Panc1 (cell line): ENCODE results near the gene WAPL. TPM values are rescaled to one million over a fixed set of nuclear protein-coding genes. Genes with fewer than 3 reads are reported as not detected.
A peak's percentile ranks its signal among the peaks of the same experiment; 100 is the strongest.

Source experiments
- ATAC-seq: fragments of 200-7000 bp; cut with Tn5 transposase; 2 replicates; pipeline ENCODE4 v1.9.1; 2020; ENCODE audit warnings: mild to moderate bottlenecking, moderate library complexity
- BruUV-seq: library from RNA; stranded (reverse); fragments of 400-500 nt; replicated peaks from 2 replicates; lab custom pipeline; 2021; lab: Mats Ljungman, UMichigan
- CTCF ChIA-PET: fragments of 300-600 bp; sonication (Branson Sonifier 250); formaldehyde crosslinking; loops from one replicate; lab custom pipeline; 2022; ENCODE audit warnings: antibody characterized with exemption; lab: Charles Lee
- POLR2A ChIA-PET: fragments of 300-600 bp; sonication (Branson Sonifier 250); formaldehyde crosslinking; loops from one replicate; lab custom pipeline; 2022; ENCODE audit warnings: antibody characterized with exemption; lab: Charles Lee
- DNase-seq: peaks from one replicate; pipeline ENCODE4 v3.0.0-alpha.2; 2010; ENCODE audit warnings: low read depth, low spot score
- H3K27ac ChIP-seq: 2 replicates; pipeline ENCODE4 v1.5.1; 2011; ENCODE audit warnings: mild to moderate bottlenecking, low read length, inconsistent platforms
- H3K27me3 ChIP-seq: fragments of 200-500 bp; sonication (Bioruptor generic); 2 replicates; pipeline ENCODE4 v1.6.0; 2014; ENCODE audit warnings: low read length, inconsistent platforms; ENCODE audit not compliant: control insufficient read depth, insufficient read depth
- H3K36me3 ChIP-seq: fragments of 200-500 bp; sonication (Bioruptor generic); 2 replicates; pipeline ENCODE4 v1.5.1; 2014; ENCODE audit warnings: inconsistent platforms, mild to moderate bottlenecking, low read length, moderate library complexity; ENCODE audit not compliant: control insufficient read depth, insufficient read depth
- H3K4me1 ChIP-seq: 2 replicates; pipeline ENCODE4 v1.5.1; 2011; ENCODE audit warnings: inconsistent platforms, mild to moderate bottlenecking, low read length, moderate library complexity; ENCODE audit not compliant: control insufficient read depth, insufficient read depth
- H3K4me3 ChIP-seq, 2 experiments: 2 replicates each; pipeline ENCODE4 v1.5.1; 2011 to 2012; ENCODE audit warnings: low read depth in 2 of 2, low read length in 2 of 2, mild to moderate bottlenecking in 2 of 2, inconsistent platforms in 1 of 2, moderate library complexity in 1 of 2
- H3K9me3 ChIP-seq: fragments of 200-500 bp; sonication (Bioruptor generic); 2 replicates; pipeline ENCODE4 v1.5.1; 2014; ENCODE audit warnings: low read depth, mild to moderate bottlenecking, inconsistent platforms, low read length, moderate library complexity; ENCODE audit not compliant: control insufficient read depth, insufficient read depth
- CTCF ChIP-seq: fragments of 450-650 bp; IDR thresholded peaks from 2 replicates; pipeline ENCODE4 v1.5.1; 2017; ENCODE audit warnings: mild to moderate bottlenecking
- POLR2AphosphoS5 ChIP-seq: IDR thresholded peaks from 2 replicates; pipeline ENCODE4 v1.6.1; 2012; ENCODE audit warnings: mild to moderate bottlenecking, low read depth, low read length, moderate library complexity
- REST ChIP-seq, 2 experiments: IDR thresholded peaks; 2 replicates each; pipeline ENCODE4 v1.6.1; 2011 to 2012; ENCODE audit warnings: low read depth in 2 of 2, control low read depth in 1 of 2, low read length in 1 of 2, mild to moderate bottlenecking in 1 of 2, moderate library complexity in 1 of 2; ENCODE audit not compliant: insufficient read depth in 1 of 2
- SIN3A ChIP-seq: IDR thresholded peaks from 2 replicates; pipeline ENCODE4 v1.6.1; 2012; ENCODE audit warnings: low read depth, mild to moderate bottlenecking, low read length, moderate library complexity, borderline replicate concordance; ENCODE audit not compliant: insufficient read depth
- TCF7L2 ChIP-seq: IDR thresholded peaks from 2 replicates; pipeline ENCODE4 v1.6.1; 2011; ENCODE audit warnings: mild to moderate bottlenecking, low read depth, low read length, inconsistent platforms
- in situ Hi-C: cut with HindIII; loops from 2 replicates; pipeline ENCODE4 v1.10.0; 2016; ENCODE audit warnings: low sequenced_read_pairs, low pct_unique_long_range_greater_than_20kb
- intact Hi-C: fragments of 100-400 bp; cut with micrococcal nuclease; formaldehyde crosslinking; loops from one replicate; pipeline ENCODE4 v1.10.0; 2022; ENCODE audit not compliant: unreplicated experiment
- total RNA-seq: library from RNA; stranded (reverse); gene quantifications from one replicate; pipeline ENCODE4 v1.2.1, GENCODE V29; 2021; ENCODE audit not compliant: unreplicated experiment

The WAPL gene
- total RNA-seq, 1 experiment from 2014 or later, result 56.2 TPM

GRCh38 chr10:86547296-86547695 lies 25.7 kb upstream of the WAPL start:
- in situ Hi-C loops (no loop called here), intact Hi-C loops (no loop called here)
- ChIA-PET POLR2A (no interaction called here), CTCF (no interaction called here)
- Histone ChIP-seq H3K4me1 (no peaks in the 10 kb centered on the region), H3K4me3 (no peak overlapping the region), H3K36me3 (no peaks in the 10 kb centered on the region), H3K27ac (no peak overlapping the region), H3K9me3 (no peaks in the 10 kb centered on the region), H3K27me3 (no peaks in the 10 kb centered on the region)
- TF ChIP-seq SIN3A, result no peak
- no peak for TF ChIP-seq CTCF
- TF ChIP-seq TCF7L2, result no peak
- TF ChIP-seq REST (IDR thresholded peaks at IDR 0.05; ENCODE audit: insufficient read depth in 1 of 2, low read depth in 2 of 2, low read length in 1 of 2), result no peak
- TF ChIP-seq POLR2AphosphoS5, result no peak
- ATAC-seq (no peak), DNase-seq (no peak)
- BruUV-seq, result no TSS peak

DNA sequence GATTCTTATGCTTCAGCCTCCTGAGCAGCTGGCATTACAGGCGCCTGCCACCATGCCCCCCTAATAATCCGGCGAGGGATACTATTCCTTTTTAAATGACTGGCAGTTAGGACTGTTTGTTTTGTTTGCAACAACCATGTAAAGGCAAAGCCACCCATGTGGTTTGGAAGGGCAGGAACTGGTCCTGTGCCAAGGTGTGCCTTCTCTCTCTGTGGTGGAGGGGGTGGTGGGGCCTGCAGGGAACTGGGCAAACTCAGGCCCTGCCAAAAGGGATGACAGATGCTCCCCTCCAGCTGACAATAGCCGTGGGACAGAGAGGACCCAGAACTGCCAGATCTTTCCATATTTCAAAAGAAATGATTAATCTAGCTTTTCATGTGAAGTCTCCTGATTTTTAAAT lies 23.5 kb upstream of the WAPL start:
- H3K36me3 ChIP-seq, result no peaks in the 10 kb centered on the region
- no peaks in the 10 kb centered on the region for H3K4me1 ChIP-seq
- no peak overlapping the region for H3K27ac ChIP-seq
- no TSS peak for BruUV-seq
- no peak overlapping the region for H3K4me3 ChIP-seq
- ChIA-PET CTCF (no interaction called here), POLR2A (no interaction called here)
- intact Hi-C loops, result no loop called here
- DNase-seq (no peak), ATAC-seq (0 out of 2 replicates have a peak, but pooled peaks have one; percentile 36)
- in situ Hi-C loops, result no loop called here
- no peaks in the 10 kb centered on the region for H3K9me3 ChIP-seq
- no peaks in the 10 kb centered on the region for H3K27me3 ChIP-seq
- TF ChIP-seq SIN3A, result no peak
- TF ChIP-seq REST (IDR thresholded peaks at IDR 0.05; ENCODE audit: insufficient read depth in 1 of 2, low read depth in 2 of 2, low read length in 1 of 2), result no peak
- no peak for TF ChIP-seq CTCF
- TF ChIP-seq POLR2AphosphoS5, result no peak
- TF ChIP-seq TCF7L2, result no peak
